K562 (cell line): ENCODE measurements around the gene MYCT1. TPM values are rescaled to one million over a fixed set of nuclear protein-coding genes. Genes with fewer than 3 reads are reported as not detected.

ENCODE experiments used
- ATAC-seq: fragments of 200-7000 bp; cut with Tn5 transposase; 3 replicates; pipeline ENCODE4 v1.9.1; 2020; ENCODE audit warnings: moderate library complexity
- BruUV-seq: library from RNA; stranded (reverse); fragments of 400-500 nt; replicated peaks from 2 replicates; lab custom pipeline; 2021; lab: Mats Ljungman, UMichigan
- CTCF ChIA-PET: fragments of 300-600 bp; formaldehyde crosslinking; extraction: SDS; loops from one replicate; lab custom pipeline; 2021; ENCODE audit warnings: low intra/inter-chr PET ratio; lab: Yijun Ruan, JAX
- POLR2A ChIA-PET: fragments of 300-600, 350-650 bp; sonication (Branson Sonifier 250); formaldehyde crosslinking; extraction: SDS; loops from one replicate; lab custom pipeline; 2021; ENCODE audit warnings: antibody characterized with exemption, inconsistent platforms; lab: Yijun Ruan, JAX
- DNase-seq, 4 experiments: peaks; one replicate each; pipeline versions ENCODE4 v3.0.0 to v3.0.0-alpha.2; 2011 to 2018; ENCODE audit warnings: low spot score in 3 of 4, mixed read lengths in 3 of 4; ENCODE audit errors: extremely low read depth in 1 of 4
- FAIRE-seq: peaks from 2 replicates; lab custom pipeline; 2011; peaks lifted over from hg19 to GRCh38; lab: Jason Lieb, UNC
- H2AFZ ChIP-seq: 2 replicates; pipeline ENCODE4 v1.6.0; 2011; ENCODE audit warnings: low read depth, low read length, control low read depth, inconsistent platforms
- H3K27ac ChIP-seq: fragments of 200-600 bp; 3 replicates; pipeline ENCODE4 v1.8.0; 2011; ENCODE audit warnings: low read depth, mild to moderate bottlenecking, control low read depth, inconsistent platforms, low read length, moderate library complexity, mixed read lengths; ENCODE audit errors: extremely low read depth
- H3K27me3 ChIP-seq, 2 experiments: fragments of 300-600 bp in 1 of 2; 2 replicates in 1 of 2; 3 replicates in 1 of 2; pipeline versions ENCODE4 v1.6.0 to v1.8.0; 2011; ENCODE audit warnings: inconsistent platforms in 2 of 2, low read length in 2 of 2, mild to moderate bottlenecking in 1 of 2, mixed read lengths in 1 of 2, moderate library complexity in 1 of 2; ENCODE audit not compliant: control insufficient read depth in 2 of 2, insufficient read depth in 2 of 2
- H3K36me3 ChIP-seq: fragments of 300-600 bp; 3 replicates; pipeline ENCODE4 v1.8.0; 2011; ENCODE audit warnings: mild to moderate bottlenecking, low read length, inconsistent platforms; ENCODE audit not compliant: control insufficient read depth, insufficient read depth
- H3K4me1 ChIP-seq, 2 experiments: fragments of 200-600 bp in 1 of 2; replicated peaks in 1 of 2; 2 replicates in 1 of 2; 3 replicates in 1 of 2; pipeline versions ENCODE4 v1.5.1 to v1.8.0; 2011; ENCODE audit warnings: inconsistent platforms in 2 of 2, low read length in 2 of 2, mild to moderate bottlenecking in 1 of 2, mixed read lengths in 1 of 2, moderate library complexity in 1 of 2; ENCODE audit not compliant: control insufficient read depth in 2 of 2, insufficient read depth in 2 of 2
- H3K4me2 ChIP-seq: 2 replicates; pipeline ENCODE4 v1.6.1; 2011; ENCODE audit warnings: low read length, control low read depth, inconsistent platforms, mixed read lengths; ENCODE audit not compliant: insufficient read depth
- H3K4me3 ChIP-seq: fragments of 200-600 bp; sonication (generic), shearing (Covaris generic); 2 replicates; pipeline ENCODE4 v1.5.1; 2016; ENCODE audit warnings: control low read depth, inconsistent platforms
- H3K79me2 ChIP-seq: fragments of 200-600 bp; 3 replicates; pipeline ENCODE4 v1.8.0; 2011; ENCODE audit warnings: low read length, inconsistent platforms; ENCODE audit not compliant: control insufficient read depth, insufficient read depth
- H3K9ac ChIP-seq, 2 experiments: 2 replicates each; pipeline versions ENCODE4 v1.6.0 to v1.6.1; 2011; ENCODE audit warnings: low read depth in 2 of 2, low read length in 2 of 2, control low read depth in 1 of 2, inconsistent platforms in 1 of 2, mild to moderate bottlenecking in 1 of 2, mixed read lengths in 1 of 2; ENCODE audit not compliant: insufficient read depth in 1 of 2
- H3K9me1 ChIP-seq: one replicate; pipeline ENCODE4 v1.6.0; 2011; ENCODE audit warnings: inconsistent platforms, mild to moderate bottlenecking, low read length, moderate library complexity; ENCODE audit not compliant: control insufficient read depth, insufficient read depth
- H3K9me3 ChIP-seq: replicated peaks from 2 replicates; pipeline ENCODE4 v1.5.1; 2011; ENCODE audit warnings: low read depth, low read length, inconsistent platforms; ENCODE audit not compliant: control insufficient read depth, insufficient read depth
- H4K20me1 ChIP-seq: replicated peaks from 2 replicates; pipeline ENCODE4 v1.6.1; 2011; ENCODE audit warnings: low read length, inconsistent platforms, mixed read lengths; ENCODE audit not compliant: control insufficient read depth, insufficient read depth
- ATF4 ChIP-seq: fragments of 450-650 bp; formaldehyde crosslinking; IDR thresholded peaks from 2 replicates; pipeline ENCODE4 v1.4.0; 2022; ENCODE audit warnings: mild to moderate bottlenecking, moderate library complexity
- CEBPG ChIP-seq, 3 experiments: fragments of 200-800 bp in 1 of 3; sonication (Bioruptor generic) in 1 of 3; sonication (generic) in 1 of 3; formaldehyde crosslinking in 1 of 3; IDR thresholded peaks in 2 of 3; conservative IDR thresholded peaks in 1 of 3; 2 replicates each; pipeline versions ENCODE4 v1.6.1 to v1.8.0; 2016 to 2022; ENCODE audit warnings: missing compliant biosample characterization in 2 of 3, missing genetic modification characterization in 2 of 3, mild to moderate bottlenecking in 1 of 3, missing genetic modification reagents in 1 of 3
- CLOCK ChIP-seq: fragments of 250-450 bp; sonication (Bioruptor Pico); IDR thresholded peaks from 2 replicates; pipeline ENCODE4 v1.4.0; 2020; ENCODE audit warnings: mild to moderate bottlenecking, moderate library complexity, borderline replicate concordance
- IRF2 ChIP-seq: sonication (generic); formaldehyde crosslinking; IDR thresholded peaks from 2 replicates; pipeline ENCODE4 v1.8.1; 2022; ENCODE audit warnings: mild to moderate bottlenecking, missing genetic modification reagents
- PHF21A ChIP-seq: fragments of 450-650 bp; IDR thresholded peaks from 2 replicates; pipeline ENCODE4 v1.6.1; 2017; ENCODE audit warnings: low read depth, borderline replicate concordance
- TCF3 ChIP-seq: sonication (generic); formaldehyde crosslinking; IDR thresholded peaks from 2 replicates; pipeline ENCODE4 v1.4.0; 2020; ENCODE audit warnings: mild to moderate bottlenecking, missing genetic modification reagents
- ZNF57 ChIP-seq: fragments of 450-650 bp; formaldehyde crosslinking; IDR thresholded peaks from 2 replicates; pipeline ENCODE4 v1.4.0; 2020; ENCODE audit warnings: mild to moderate bottlenecking, moderate library complexity
- WGBS: fragments of 100-300 bp; shearing (Covaris generic); methylation state at CpG from one replicate; pipeline ENCODE4 v1.1.6; 2016; ENCODE audit warnings: low coverage, mixed read lengths; ENCODE audit not compliant: insufficient coverage; ENCODE audit errors: missing lambda C conversion rate; 5-methylcytosine and 5-hydroxymethylcytosine counted together
- in situ Hi-C: fragments of 300-500 bp; cut with MboI; formaldehyde crosslinking; loops from 4 replicates; pipeline ENCODE4 v1.15.0; 2018; ENCODE audit warnings: inconsistent platforms, mixed read lengths
- intact Hi-C: fragments of 100-400 bp; cut with micrococcal nuclease; formaldehyde crosslinking; loops from 2 replicates; pipeline ENCODE4 v1.14.2; 2022
- polyA plus RNA-seq, 8 experiments: library from polyadenylated mRNA; depleted of rRNA in 4 of 8; stranded (reverse) in 5 of 8; unstranded in 3 of 8; fragments of >200 nt; fragmentation: Nextera tagmentation in 2 of 8; fragmentation: Illumina TruSeq in 1 of 8; extraction: Ambion mirVana in 2 of 8; extraction: Trizol in 1 of 8; gene quantifications; 2 replicates each; pipeline versions ENCODE4 v1.2.1 to v1.2.3, GENCODE V29; 2011 to 2014; ENCODE audit warnings: inconsistent platforms in 1 of 8, missing spikeins in 1 of 8
- total RNA-seq, 7 experiments: library from RNA; depleted of rRNA in 6 of 7; stranded (reverse); fragments of >200 nt in 6 of 7; fragmentation: Illumina TruSeq in 2 of 7; extraction: Trizol in 2 of 7; gene quantifications; 2 replicates each; pipeline versions ENCODE4 v1.2.1 to v1.2.3, GENCODE V29; 2011 to 2021; ENCODE audit warnings: low replicate concordance in 1 of 7
- TF ChIP-seq, protein P1 (sequence below): fragments of 450-650 bp; formaldehyde crosslinking; IDR thresholded peaks from 2 replicates; pipeline ENCODE4 v1.4.0; 2020; ENCODE audit warnings: mild to moderate bottlenecking, moderate library complexity

Gene MYCT1
- total and polyA plus RNA-seq, 9 of the 15 experiments (the other 6 are each of a cell fraction or from before 2014, with no cell fraction given), result 0.04 to 0.28 (median 0.08) TPM; not detected in 2

DNA sequence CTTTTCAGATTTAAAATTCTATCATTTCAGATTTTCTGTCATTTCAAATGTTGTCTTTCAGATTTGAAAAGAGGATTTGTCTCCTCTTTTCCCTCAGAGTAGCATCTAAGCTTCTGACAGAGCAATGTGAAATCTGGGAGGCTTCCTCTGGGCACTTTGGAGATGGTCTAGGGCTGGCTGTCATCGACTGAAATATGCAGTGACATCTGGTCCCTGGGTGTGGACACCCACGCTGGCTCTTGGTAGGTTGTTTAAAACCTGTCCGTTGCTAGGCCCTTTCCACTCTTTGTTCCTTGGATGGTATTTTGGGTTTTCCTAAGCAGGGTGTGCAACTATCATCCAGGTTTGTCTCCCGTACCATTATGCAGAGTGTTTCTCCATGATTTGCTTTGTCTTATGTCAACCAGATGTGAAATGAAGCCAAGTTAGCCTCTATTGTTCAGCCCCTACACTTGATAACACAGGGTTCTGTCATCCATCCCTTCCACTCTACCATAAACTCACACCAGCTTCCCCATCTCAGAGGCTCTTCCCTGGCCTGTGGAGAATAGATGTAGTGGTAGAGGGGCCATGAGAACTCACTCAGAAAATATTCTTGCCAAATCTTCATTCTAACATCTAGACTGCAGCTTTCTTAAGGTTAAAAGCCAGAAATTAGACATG is 47.9 kb downstream of the MYCT1 start:
- ATAC-seq, result no peak
- H3K79me2 ChIP-seq, result no peaks in the 10 kb centered on the region
- 2% methylated on average over 4 of the region's 4 CpGs for WGBS
- no TSS peak for BruUV-seq
- no peak overlapping the region for H3K27ac ChIP-seq
- H3K9me1 ChIP-seq, result no peaks in the 10 kb centered on the region
- intact Hi-C loops, result no loop called here
- no peak overlapping the region for H3K4me2 ChIP-seq
- CTCF ChIA-PET, result no interaction called here
- no peak overlapping the region for H3K4me3 ChIP-seq
- H3K9me3 ChIP-seq, result no peaks in the 10 kb centered on the region
- no peak for TF ChIP-seq CLOCK (CRISPR knock-in tag)
- no peak for TF ChIP-seq TCF3
- no peak for TF ChIP-seq ATF4 (CRISPR knock-in tag)
- no peak for TF ChIP-seq IRF2 (CRISPR knock-in tag)
- no peak for TF ChIP-seq CEBPG (CRISPR knock-in tag; IDR thresholded peaks at IDR 0.05)
- TF ChIP-seq CEBPG (tag; conservative IDR thresholded peaks at IDR 0.05 in 1 of 2, IDR thresholded peaks at IDR 0.05 in 1 of 2), result no peak
- no peak for TF ChIP-seq PHF21A
- TF ChIP-seq, protein P1, sequence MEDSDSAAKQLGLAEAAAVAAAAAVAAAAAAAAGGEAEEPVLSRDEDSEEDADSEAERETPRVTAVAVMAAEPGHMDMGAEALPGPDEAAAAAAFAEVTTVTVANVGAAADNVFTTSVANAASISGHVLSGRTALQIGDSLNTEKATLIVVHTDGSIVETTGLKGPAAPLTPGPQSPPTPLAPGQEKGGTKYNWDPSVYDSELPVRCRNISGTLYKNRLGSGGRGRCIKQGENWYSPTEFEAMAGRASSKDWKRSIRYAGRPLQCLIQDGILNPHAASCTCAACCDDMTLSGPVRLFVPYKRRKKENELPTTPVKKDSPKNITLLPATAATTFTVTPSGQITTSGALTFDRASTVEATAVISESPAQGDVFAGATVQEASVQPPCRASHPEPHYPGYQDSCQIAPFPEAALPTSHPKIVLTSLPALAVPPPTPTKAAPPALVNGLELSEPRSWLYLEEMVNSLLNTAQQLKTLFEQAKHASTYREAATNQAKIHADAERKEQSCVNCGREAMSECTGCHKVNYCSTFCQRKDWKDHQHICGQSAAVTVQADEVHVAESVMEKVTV (CRISPR knock-in tag), result no peak
- TF ChIP-seq ZNF57 (CRISPR knock-in tag), result no peak
- H4K20me1 ChIP-seq, result no peaks in the 10 kb centered on the region
- no peaks in the 10 kb centered on the region for H3K36me3 ChIP-seq
- no peaks in the 10 kb centered on the region for H3K27me3 ChIP-seq
- no peak for DNase-seq
- in situ Hi-C loops, result loop anchor here (10.0 kb wide), 1 partner anchor 209 kb away; no protein-coding TSS in a partner anchor
- no peaks in the 10 kb centered on the region for H3K4me1 ChIP-seq
- FAIRE-seq, result no peak
- no peak overlapping the region for H3K9ac ChIP-seq
- POLR2A ChIA-PET, result no interaction called here
- H2AFZ ChIP-seq, result no peak overlapping the region
